ENCODE results near the gene SORCS2. TPM values are rescaled to one million over a fixed set of nuclear protein-coding genes. Genes with fewer than 3 reads are reported as not detected.

Gene SORCS2
- total RNA-seq, 1 donor from 2014 or later, result 4.9 TPM

DNA sequence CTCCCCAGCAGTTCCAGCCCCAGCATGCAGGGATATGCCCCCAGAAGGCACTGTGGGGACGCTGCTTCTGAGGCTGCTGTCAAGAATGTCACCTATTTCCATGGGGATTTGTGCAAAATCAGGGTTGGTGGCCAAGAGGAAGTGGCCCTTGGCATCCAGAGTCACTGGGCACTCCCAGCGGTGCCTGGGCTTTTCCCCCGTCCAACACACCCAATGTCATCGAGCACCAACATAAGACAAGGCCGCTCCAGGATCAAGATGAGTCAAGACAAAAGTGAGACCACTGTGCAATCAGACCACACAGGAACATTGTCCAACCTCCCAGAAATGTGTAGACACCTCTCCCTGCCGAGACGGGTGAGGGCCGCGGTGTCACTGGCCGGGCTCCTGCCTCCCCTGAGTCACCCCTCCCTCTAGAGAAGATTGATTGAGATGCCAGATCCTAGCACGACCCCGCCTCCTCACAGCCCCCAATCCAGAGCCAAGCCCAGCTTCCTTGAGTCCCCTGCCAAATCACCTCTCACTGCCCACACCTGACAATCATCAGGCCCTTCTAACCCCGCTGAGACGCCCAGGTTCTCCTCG, 553.1 kb downstream of the SORCS2 start:
- FAIRE-seq (no peak), DNase-seq (ENCODE audit: low spot score in 2 of 2) (no peak)

DNA sequence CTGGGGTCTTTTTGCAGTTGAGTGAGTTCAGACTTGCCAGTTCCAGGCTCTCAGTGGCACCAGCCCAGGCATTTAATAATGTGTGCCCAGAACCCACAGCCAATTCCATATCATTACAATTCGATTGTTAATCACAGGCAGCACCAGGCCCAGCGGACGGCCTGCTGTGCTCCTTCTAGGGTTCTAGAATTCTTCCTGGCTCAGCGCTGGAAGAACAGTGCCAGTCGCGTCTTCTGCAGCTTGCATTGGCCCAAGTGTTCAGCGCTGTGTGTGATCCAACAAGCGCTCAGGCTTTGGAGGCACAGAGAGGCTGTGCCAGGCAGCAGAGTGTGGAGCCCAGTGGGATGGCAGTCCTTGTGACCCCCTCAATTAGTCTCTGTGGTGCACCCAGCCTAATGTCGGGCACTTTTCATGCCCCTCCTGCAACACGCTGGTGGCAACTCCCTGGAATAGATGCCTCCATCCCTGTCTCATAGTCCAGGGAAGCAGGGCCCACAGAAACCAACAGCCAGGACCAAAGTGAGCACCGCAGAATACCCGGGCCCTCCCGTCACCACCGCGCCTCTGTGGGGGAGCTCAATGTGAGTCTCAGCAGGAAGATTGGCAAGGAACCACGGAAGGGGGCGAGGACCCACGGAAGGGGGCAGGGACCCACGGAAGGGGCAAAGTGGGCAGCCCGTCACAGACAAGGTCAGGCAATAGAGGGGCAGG, 554.2 kb downstream of the SORCS2 start:
- FAIRE-seq (no peak), DNase-seq (ENCODE audit: low spot score in 2 of 2) (no peak)

GRCh38 chr4:7747062-7747385, 554.7 kb downstream of the SORCS2 start:
- no peak for DNase-seq (ENCODE audit: low spot score in 2 of 2)
- FAIRE-seq, result no peak

DNA sequence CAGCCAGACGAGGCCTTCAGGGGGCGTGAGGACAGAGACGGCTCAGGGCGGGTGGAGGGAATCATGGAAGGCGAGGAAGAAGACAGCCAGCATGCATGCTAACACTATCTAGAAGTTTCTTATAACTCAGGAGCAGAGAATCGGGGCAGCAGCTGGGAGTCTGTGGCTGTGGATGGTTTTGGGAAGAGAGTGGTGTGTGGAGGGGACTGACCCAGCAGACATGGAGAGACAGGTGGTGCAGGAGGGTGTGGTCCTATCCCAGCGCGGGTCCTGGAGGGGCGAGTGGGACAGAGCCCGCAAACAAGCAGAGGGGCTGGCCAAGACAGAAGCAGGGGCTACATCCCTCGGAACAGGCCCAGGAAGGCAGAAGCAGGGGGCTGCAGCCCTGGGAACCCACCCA, 555.2 kb downstream of the SORCS2 start:
- DNase-seq (ENCODE audit: low spot score in 2 of 2) (no peak), FAIRE-seq (no peak)

DNA sequence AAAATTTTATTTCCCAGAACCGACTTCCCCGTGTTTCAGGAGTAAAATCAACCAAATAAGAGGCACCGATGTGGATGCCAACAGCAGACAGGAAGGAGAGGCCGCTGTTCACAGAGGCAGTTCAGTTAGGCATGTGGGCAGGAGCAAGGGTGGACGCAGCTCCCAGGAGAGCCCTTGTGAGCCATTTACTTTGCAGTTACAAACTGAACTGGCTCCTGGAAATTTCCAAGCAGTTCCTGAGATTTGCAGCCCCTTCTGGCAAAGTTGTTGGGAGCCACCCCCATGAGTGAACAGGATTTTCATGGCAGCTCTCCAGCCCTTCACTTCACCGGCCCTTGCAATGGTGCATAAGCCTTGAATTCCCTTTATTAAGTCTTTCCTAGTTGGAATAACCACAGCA, 558.2 kb downstream of the SORCS2 start:
- FAIRE-seq (no peak), DNase-seq (ENCODE audit: low spot score in 2 of 2) (no peak)

- FAIRE-seq, result no peak
Observed at GRCh38 chr4:7750972-7751371, 558.6 kb downstream of the SORCS2 start.

DNA sequence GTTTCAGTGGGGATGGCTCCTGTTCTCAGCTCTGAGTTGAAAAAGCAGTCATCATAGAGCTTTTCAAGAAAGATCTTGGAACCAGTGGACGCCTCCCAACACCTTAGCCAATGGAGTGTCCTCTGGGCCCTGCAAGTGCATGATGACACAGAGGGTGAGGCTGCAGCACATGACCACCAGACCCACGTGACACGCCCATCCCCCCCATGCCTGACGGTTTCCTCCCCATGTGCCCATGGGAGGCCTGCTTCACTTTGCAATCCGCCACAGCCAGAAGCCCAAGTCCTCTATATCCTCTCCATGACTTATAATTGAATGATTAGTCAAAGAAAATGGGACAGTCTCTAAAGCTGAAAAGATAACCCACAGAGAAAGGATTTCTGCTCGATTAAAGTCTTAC, 560.3 kb downstream of the SORCS2 start:
- FAIRE-seq (no peak), DNase-seq (ENCODE audit: low spot score in 2 of 2) (no peak)

More at GRCh38 chr4:7750972-7751371, 558.6 kb downstream of the SORCS2 start:
- no peak for DNase-seq (ENCODE audit: low spot score in 2 of 2)

DNA sequence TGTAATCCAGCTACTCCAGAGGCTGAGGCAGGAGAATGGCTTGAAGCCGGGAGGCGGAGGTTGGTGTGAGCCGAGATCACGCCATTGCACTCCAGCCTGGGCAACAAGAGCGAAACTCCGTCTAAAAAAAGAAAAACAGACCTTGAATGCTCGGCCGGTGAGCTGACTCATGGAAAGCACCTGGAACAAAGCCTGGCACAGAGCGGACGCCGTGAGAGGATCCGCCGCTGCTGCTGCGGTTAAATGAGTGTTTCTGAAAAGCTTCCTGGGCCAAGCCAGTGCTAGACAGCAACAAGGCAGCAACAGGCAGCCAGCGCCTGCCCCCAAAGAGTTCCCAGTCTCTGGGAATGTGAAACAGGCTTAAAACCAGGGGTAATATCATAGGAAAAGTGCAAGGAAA, 560.9 kb downstream of the SORCS2 start:
- FAIRE-seq (no peak), DNase-seq (ENCODE audit: low spot score in 2 of 2) (no peak)

GRCh38 chr4:7753931-7754465, 561.7 kb downstream of the SORCS2 start:
- DNase-seq (ENCODE audit: low spot score in 2 of 2) (no peak), FAIRE-seq (no peak)

DNA sequence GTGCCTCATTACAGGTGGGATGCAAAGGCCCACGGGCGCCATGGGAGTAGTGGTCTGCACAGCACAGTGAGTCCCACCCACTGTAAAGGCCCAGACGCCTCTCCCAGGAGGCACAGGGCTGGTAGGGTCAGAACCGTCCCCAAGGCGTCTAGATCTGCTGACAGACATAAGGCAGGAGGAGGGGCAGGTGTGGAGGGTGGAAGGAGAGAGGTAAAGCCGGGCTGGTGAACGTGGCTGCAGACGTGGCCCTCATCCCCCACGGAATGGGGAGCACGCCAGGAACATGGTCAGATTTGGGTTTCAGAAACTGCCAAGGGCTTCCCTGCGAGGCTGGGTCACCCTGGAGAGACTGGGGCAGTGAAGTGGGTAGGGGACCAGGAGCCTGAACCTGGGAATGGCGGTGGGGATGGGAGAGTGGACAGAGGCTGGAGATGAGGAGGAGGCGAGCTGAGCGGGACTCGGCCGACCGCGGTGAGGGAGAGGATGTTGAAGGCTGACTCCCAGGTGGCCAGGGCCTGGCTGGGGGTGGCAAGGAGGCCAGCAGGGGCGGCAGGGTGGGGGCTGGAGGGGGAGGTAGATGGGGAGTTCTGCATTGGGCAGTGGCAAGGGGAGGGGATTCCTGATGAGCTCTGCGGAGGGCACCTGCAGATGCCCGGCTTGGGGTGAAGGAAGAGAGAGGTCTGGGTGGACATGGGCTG, 562.4 kb downstream of the SORCS2 start:
- DNase-seq (ENCODE audit: low spot score in 2 of 2) (no peak), FAIRE-seq (no peak)

GRCh38 chr4:7755561-7755960, 563.2 kb downstream of the SORCS2 start:
- no peak for FAIRE-seq
- no peak for DNase-seq (ENCODE audit: low spot score in 2 of 2)

DNA sequence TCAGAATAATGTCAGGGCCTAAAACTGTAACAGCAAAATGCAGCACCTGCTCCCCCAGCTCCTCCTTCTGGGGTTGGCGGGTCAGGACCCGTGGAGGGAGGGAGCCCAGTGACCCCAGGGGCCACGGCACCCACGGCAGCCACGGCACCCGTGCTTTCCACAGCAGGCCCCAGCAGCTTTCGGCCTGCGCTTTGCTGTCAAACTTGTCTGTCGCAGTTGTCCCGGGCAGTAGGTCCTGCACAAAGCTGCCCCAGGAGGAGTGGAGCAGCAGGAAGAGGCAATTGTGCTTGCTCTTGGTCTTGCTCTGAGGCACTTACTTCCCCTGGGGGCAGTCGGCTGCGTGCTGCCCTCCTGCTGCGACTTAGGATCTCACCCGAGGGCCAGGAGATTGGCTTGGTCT, 563.7 kb downstream of the SORCS2 start:
- FAIRE-seq (no peak), DNase-seq (ENCODE audit: low spot score in 2 of 2) (no peak)

DNA sequence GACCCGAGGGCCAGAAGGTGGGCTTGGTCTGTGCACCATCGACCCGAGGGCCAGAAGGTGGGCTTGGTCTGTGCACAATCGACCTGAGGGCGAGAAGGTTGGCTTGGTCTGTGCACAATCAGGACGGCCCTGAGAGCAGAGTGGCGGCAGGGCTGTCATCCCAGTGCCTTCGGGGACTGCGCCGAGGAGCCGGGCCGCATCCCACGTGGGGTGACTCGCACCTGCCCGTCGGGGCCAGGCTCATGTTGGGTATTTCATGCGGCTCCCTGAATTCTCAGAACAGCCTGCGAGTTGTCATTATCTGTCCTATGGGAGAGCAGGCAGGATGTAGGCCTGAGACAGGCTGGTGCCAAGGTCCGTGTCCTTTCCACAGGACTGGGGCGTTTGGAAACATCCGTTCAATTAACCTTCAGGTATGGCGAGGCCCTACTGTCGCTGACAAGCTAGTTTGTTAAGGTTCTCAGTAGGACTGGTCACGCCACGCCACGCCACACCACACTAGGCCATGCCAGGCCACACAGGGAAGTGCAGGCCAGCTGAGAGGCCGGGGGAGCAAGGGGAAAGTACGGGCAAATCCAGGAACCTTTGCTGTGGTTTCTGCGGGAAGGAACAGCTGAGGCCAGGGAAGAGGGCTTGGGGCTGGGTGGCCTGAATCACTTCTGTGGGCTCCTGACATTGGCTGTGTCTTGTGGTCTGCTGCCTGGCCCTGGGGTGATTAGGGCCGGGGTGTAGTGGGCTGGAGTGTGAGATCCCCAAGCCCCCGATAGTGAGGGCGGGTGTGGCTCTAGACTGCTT, 564.4 kb downstream of the SORCS2 start:
- no peak for DNase-seq (ENCODE audit: low spot score in 2 of 2)

GRCh38 chr4:7757501-7758471, 565.4 kb downstream of the SORCS2 start:
- no peak for FAIRE-seq

More for the DNA sequence above, 564.4 kb downstream of the SORCS2 start:
- no peak for FAIRE-seq

DNA sequence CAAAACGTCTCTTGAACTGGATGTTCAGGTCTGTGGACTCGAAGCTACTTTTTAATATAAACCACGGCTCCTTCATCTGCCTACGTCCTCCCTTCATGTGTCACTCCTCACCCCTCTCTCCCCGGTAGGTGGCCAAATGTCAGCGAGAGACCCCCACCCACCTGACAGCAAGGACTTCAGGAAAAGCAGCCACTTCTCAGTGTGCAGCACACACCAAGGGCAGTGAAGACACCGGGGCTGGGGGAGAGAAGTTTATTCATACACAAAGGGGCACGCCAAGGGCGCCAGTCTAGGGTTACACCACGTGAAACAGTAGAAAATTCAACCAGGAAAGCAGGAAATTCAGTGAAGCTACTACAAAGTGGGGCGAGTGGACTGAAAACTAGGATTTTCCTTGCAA, 566.1 kb downstream of the SORCS2 start:
- FAIRE-seq (no peak), DNase-seq (ENCODE audit: low spot score in 2 of 2) (no peak)

More at GRCh38 chr4:7757501-7758471, 565.4 kb downstream of the SORCS2 start:
- DNase-seq (ENCODE audit: low spot score in 2 of 2), result no peak

DNA sequence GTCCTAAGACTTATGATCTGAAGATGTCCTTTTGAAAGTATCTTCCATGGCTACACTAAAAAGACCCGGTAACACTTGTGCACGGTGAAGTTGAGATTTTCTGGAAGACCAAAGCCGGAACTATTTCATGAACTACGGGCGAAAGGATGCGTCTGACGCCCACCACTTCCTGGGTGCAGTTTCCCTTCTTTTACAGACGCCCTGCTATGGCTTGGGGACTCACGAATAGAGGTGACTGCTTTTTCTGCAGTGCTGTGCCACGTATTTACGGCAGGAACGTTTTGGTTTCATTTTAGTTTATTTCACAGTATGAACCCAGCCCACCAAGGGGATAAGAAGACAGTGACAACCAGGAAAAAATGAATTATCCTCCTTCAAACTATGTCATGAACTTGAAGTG, 566.9 kb downstream of the SORCS2 start:
- no peak for FAIRE-seq
- DNase-seq (ENCODE audit: low spot score in 2 of 2), result no peak

- FAIRE-seq (no peak), DNase-seq (ENCODE audit: low spot score in 2 of 2) (no peak)
Observed at GRCh38 chr4:7759635-7760034, 567.3 kb downstream of the SORCS2 start.

GRCh38 chr4:7760228-7760627, 567.9 kb downstream of the SORCS2 start:
- no peak for FAIRE-seq
- DNase-seq (ENCODE audit: low spot score in 2 of 2), result no peak

DNA sequence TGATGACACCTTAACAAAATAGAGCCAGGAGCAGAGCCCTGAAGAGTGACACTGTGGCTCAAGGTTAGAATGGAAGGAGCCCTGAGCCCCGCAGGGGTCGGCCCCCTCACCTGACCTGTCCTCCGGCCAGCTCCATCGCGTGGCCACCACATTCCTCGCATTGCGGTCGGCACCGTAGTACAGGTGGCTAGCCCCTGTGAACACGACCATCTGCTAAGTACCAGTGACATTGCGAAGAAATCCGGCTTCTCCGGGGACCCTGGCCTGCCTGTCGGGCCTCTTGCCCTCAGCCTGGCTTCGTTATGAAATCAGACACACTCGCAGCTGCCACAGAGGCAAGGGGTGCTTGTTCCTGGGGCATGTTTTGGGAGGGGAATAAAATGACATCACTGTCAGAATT, 568.4 kb downstream of the SORCS2 start:
- FAIRE-seq (no peak), DNase-seq (ENCODE audit: low spot score in 2 of 2) (no peak)

GRCh38 chr4:7761312-7761711, 569.0 kb downstream of the SORCS2 start:
- FAIRE-seq, result no peak
- DNase-seq (ENCODE audit: low spot score in 2 of 2), result no peak
